Measurements from ENCODE around the gene TAS2R5.

DNA sequence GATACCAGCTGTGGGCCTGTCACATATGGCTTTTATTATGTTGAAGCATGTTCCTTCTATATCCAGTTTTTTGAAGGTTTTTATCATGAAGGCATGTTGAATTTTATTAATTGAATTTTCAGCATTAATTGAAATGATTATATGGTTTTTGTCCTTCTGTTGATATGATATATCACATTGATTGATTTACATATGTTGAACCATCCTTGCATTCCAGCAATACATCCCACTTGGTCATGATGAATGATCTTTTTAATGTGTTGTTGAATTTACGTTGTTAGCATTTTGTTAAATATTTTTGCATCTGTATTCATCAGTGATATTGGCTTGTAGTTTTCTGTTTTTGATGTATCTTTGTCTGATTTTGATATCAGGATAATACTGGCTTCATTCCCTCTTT, 30.1 kb downstream of the TAS2R5 start:
- TF ChIP-seq POLR2A (IDR thresholded peaks at IDR 0.05; ENCODE audit: low read depth, low read length) (no peak), POLR2AphosphoS5 (IDR thresholded peaks at IDR 0.05; ENCODE audit: low read depth, low read length) (no peak)
